Liver (tissue), 9 donors: ENCODE results near the gene HNRNPA1. TPM values are rescaled to one million over a fixed set of nuclear protein-coding genes. Genes with fewer than 3 reads are reported as not detected.

Experiments
- DNase-seq: peaks from one replicate; pipeline ENCODE4 v3.0.0-alpha.2; 2017; ENCODE audit warnings: low spot score
- H3K27ac ChIP-seq, 2 donors: one replicate each; pipeline ENCODE4 v1.7.0; 2013; ENCODE audit warnings: inconsistent platforms in 2 of 2, low read length in 2 of 2, control low read depth in 1 of 2, low read depth in 1 of 2, mild to moderate bottlenecking in 1 of 2
- H3K27me3 ChIP-seq, 4 donors: one replicate each; pipeline versions ENCODE4 v1.6.1 to v1.7.0; 2013; ENCODE audit warnings: low read length in 3 of 4, inconsistent platforms in 1 of 4, mild to moderate bottlenecking in 1 of 4, moderate library complexity in 1 of 4; ENCODE audit not compliant: control insufficient read depth in 4 of 4, insufficient read depth in 4 of 4
- H3K36me3 ChIP-seq, 4 donors: one replicate each; pipeline versions ENCODE4 v1.6.1 to v1.7.0; 2013; ENCODE audit warnings: low read length in 3 of 4, mild to moderate bottlenecking in 3 of 4, low read depth in 1 of 4, moderate library complexity in 1 of 4; ENCODE audit not compliant: control insufficient read depth in 4 of 4, insufficient read depth in 3 of 4
- H3K4me1 ChIP-seq, 4 donors: one replicate each; pipeline versions ENCODE4 v1.6.1 to v1.7.0; 2013; ENCODE audit warnings: low read length in 3 of 4, mild to moderate bottlenecking in 3 of 4, moderate library complexity in 1 of 4; ENCODE audit not compliant: control insufficient read depth in 4 of 4, insufficient read depth in 4 of 4
- H3K4me3 ChIP-seq, 3 donors: one replicate each; pipeline versions ENCODE4 v1.6.1 to v1.7.0; 2013; ENCODE audit warnings: low read length in 3 of 3, control low read depth in 1 of 3, low read depth in 1 of 3, mild to moderate bottlenecking in 1 of 3
- H3K9ac ChIP-seq, 2 donors: one replicate each; pipeline ENCODE4 v1.7.0; 2013; ENCODE audit warnings: low read length in 2 of 2, mild to moderate bottlenecking in 2 of 2, moderate library complexity in 2 of 2, control low read depth in 1 of 2, low read depth in 1 of 2
- H3K9me3 ChIP-seq, 4 donors: one replicate each; pipeline versions ENCODE4 v1.6.1 to v1.7.0; 2013; ENCODE audit warnings: low read length in 3 of 4; ENCODE audit not compliant: control insufficient read depth in 4 of 4
- CTCF ChIP-seq: fragments of 150-350 bp; IDR thresholded peaks from 2 replicates; pipeline ENCODE4 v1.5.1; 2017; ENCODE audit warnings: improper control_type of control experiment, low read depth, low read length; ENCODE audit not compliant: missing input control
- EGR1 ChIP-seq, 2 donors: IDR thresholded peaks; 2 replicates each; pipeline ENCODE4 v1.6.1; 2016 to 2018; ENCODE audit warnings: antibody characterized with exemption in 2 of 2, low read depth in 2 of 2
- FOXA1 ChIP-seq: IDR thresholded peaks from 2 replicates; pipeline ENCODE4 v1.6.1; 2016; ENCODE audit warnings: antibody characterized with exemption
- FOXA2 ChIP-seq: IDR thresholded peaks from 2 replicates; pipeline ENCODE4 v1.6.1; 2016; ENCODE audit warnings: antibody characterized with exemption
- GABPA ChIP-seq, 2 donors: IDR thresholded peaks in 1 of 2; conservative IDR thresholded peaks in 1 of 2; 2 replicates each; pipeline ENCODE4 v1.6.1; 2016; ENCODE audit warnings: antibody characterized with exemption in 2 of 2, mild to moderate bottlenecking in 1 of 2, moderate library complexity in 1 of 2
- HNF4A ChIP-seq, 2 donors: conservative IDR thresholded peaks; 2 replicates each; pipeline ENCODE4 v1.6.1; 2016; ENCODE audit warnings: antibody characterized with exemption in 2 of 2, mild to moderate bottlenecking in 2 of 2
- HNF4G ChIP-seq: IDR thresholded peaks from 2 replicates; pipeline ENCODE4 v1.6.1; 2016; ENCODE audit warnings: antibody characterized with exemption
- JUND ChIP-seq, 2 donors: IDR thresholded peaks; 2 replicates each; pipeline ENCODE4 v1.6.1; 2016; ENCODE audit warnings: antibody characterized with exemption in 2 of 2
- NR2F2 ChIP-seq: IDR thresholded peaks from 2 replicates; pipeline ENCODE4 v1.6.1; 2016; ENCODE audit warnings: antibody characterized with exemption
- RAD21 ChIP-seq, 2 donors: IDR thresholded peaks; 2 replicates each; pipeline ENCODE4 v1.6.1; 2016; ENCODE audit warnings: antibody characterized with exemption in 2 of 2, mild to moderate bottlenecking in 2 of 2
- REST ChIP-seq: IDR thresholded peaks from 2 replicates; pipeline ENCODE4 v1.6.1; 2016; ENCODE audit warnings: antibody characterized with exemption, mild to moderate bottlenecking
- RXRA ChIP-seq, 2 donors: IDR thresholded peaks; 2 replicates each; pipeline ENCODE4 v1.6.1; 2017 to 2018; ENCODE audit warnings: antibody characterized with exemption in 2 of 2, mild to moderate bottlenecking in 1 of 2
- SP1 ChIP-seq: IDR thresholded peaks from 2 replicates; pipeline ENCODE4 v1.6.1; 2018; ENCODE audit warnings: antibody characterized with exemption, mild to moderate bottlenecking
- TAF1 ChIP-seq: conservative IDR thresholded peaks from 2 replicates; pipeline ENCODE4 v1.6.1; 2016; ENCODE audit warnings: antibody characterized with exemption, mild to moderate bottlenecking
- YY1 ChIP-seq: IDR thresholded peaks from 2 replicates; pipeline ENCODE4 v1.6.1; 2016; ENCODE audit warnings: antibody characterized with exemption, mild to moderate bottlenecking
- ZBTB33 ChIP-seq: IDR thresholded peaks from 2 replicates; pipeline ENCODE4 v1.6.1; 2016; ENCODE audit warnings: antibody characterized with exemption
- WGBS: extraction: QIAGEN DNeasy Blood & Tissue Kit; methylation state at CpG from one replicate; pipeline ENCODE4 v1.1.7; 2013; 5-methylcytosine and 5-hydroxymethylcytosine counted together
- polyA plus RNA-seq, 2 donors: library from polyadenylated mRNA; stranded (reverse) in 1 of 2; unstranded in 1 of 2; fragments of 200-250 nt in 1 of 2; fragments of >200 nt in 1 of 2; fragmentation: Nextera tagmentation in 1 of 2; extraction: Ambion mirVana in 1 of 2; gene quantifications; one replicate each; pipeline versions ENCODE4 v1.2.1 to v1.2.3, GENCODE V29; 2013 to 2015
- total RNA-seq, 2 donors: library from RNA; depleted of rRNA; stranded (reverse); fragments of >200 nt; gene quantifications; one replicate each; pipeline ENCODE4 v1.2.3, GENCODE V29; 2014
- TF ChIP-seq, protein P1 (sequence below): IDR thresholded peaks from 2 replicates; pipeline ENCODE4 v1.6.1; 2016; ENCODE audit warnings: antibody characterized with exemption
- TF ChIP-seq, protein P2 (sequence below): IDR thresholded peaks from 2 replicates; pipeline ENCODE4 v1.6.1; 2016; ENCODE audit warnings: antibody characterized with exemption
- donor health status: healthy.
- donor health status: healthy.
- donor health status: healthy.
- donor health status: healthy.
- donor health status: healthy.

The HNRNPA1 gene
- total and polyA plus RNA-seq, 4 donors = 81.0 to 274 (median 205) TPM

- no peak overlapping the region for H3K27ac ChIP-seq
- DNase-seq = no peak
- H3K9me3 ChIP-seq = no peaks in the 10 kb centered on the region
- WGBS = 85% methylated on average over 6 of the region's 6 CpGs
- H3K27me3 ChIP-seq = no peaks in the 10 kb centered on the region
- no peak overlapping the region for H3K9ac ChIP-seq
- H3K4me3 ChIP-seq = no peak overlapping the region
- peaks cover 8 to 21% (median 18%) of the 10 kb centered on the region in 4 donors for H3K4me1 ChIP-seq
- H3K36me3 ChIP-seq = no peaks in the 10 kb centered on the region
- TF ChIP-seq YY1 = no peak
- TF ChIP-seq RAD21 (IDR thresholded peaks at IDR 0.05) = no peak
- TF ChIP-seq, protein P1, sequence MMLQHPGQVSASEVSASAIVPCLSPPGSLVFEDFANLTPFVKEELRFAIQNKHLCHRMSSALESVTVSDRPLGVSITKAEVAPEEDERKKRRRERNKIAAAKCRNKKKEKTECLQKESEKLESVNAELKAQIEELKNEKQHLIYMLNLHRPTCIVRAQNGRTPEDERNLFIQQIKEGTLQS = no peak
- TF ChIP-seq, protein P2, sequence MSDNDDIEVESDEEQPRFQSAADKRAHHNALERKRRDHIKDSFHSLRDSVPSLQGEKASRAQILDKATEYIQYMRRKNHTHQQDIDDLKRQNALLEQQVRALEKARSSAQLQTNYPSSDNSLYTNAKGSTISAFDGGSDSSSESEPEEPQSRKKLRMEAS = no peak
- TF ChIP-seq FOXA2 = no peak
- TF ChIP-seq SP1 = no peak
- no peak for TF ChIP-seq CTCF
- TF ChIP-seq TAF1 = no peak
- TF ChIP-seq HNF4G = no peak
These were observed 48.2 kb downstream of the HNRNPA1 start for GRCh38 chr12:54328595-54329337.

GRCh38 chr12:54329759-54330158 is 49.2 kb downstream of the HNRNPA1 start:
- WGBS = 89% methylated on average over 5 of the region's 5 CpGs
- no peaks in the 10 kb centered on the region for H3K9me3 ChIP-seq
- DNase-seq = no peak
- no peak overlapping the region for H3K9ac ChIP-seq
- no peak overlapping the region for H3K27ac ChIP-seq
- no peak overlapping the region for H3K4me3 ChIP-seq
- no peaks in the 10 kb centered on the region for H3K36me3 ChIP-seq
- H3K27me3 ChIP-seq = no peaks in the 10 kb centered on the region
- H3K4me1 ChIP-seq = peaks cover 8 to 19% (median 17%) of the 10 kb centered on the region in 4 donors
- TF ChIP-seq TAF1 = no peak
- TF ChIP-seq HNF4G = no peak
- no peak for TF ChIP-seq JUND (IDR thresholded peaks at IDR 0.05)
- TF ChIP-seq, protein P2 = no peak
- TF ChIP-seq HNF4A (conservative IDR thresholded peaks at IDR 0.05) = no peak
- no peak for TF ChIP-seq FOXA2
- no peak for TF ChIP-seq CTCF
- no peak for TF ChIP-seq YY1
- TF ChIP-seq EGR1 (IDR thresholded peaks at IDR 0.05; ENCODE audit: low read depth in 2 of 2) = no peak
- TF ChIP-seq ZBTB33 = no peak
- no peak for TF ChIP-seq NR2F2
- TF ChIP-seq RAD21 (IDR thresholded peaks at IDR 0.05) = no peak
- no peak for TF ChIP-seq FOXA1
- no peak for TF ChIP-seq RXRA (IDR thresholded peaks at IDR 0.05)
- TF ChIP-seq, protein P1 = no peak
- TF ChIP-seq REST = no peak
- TF ChIP-seq GABPA (IDR thresholded peaks at IDR 0.05 in 1 of 2, conservative IDR thresholded peaks at IDR 0.05 in 1 of 2) = no peak
- TF ChIP-seq SP1 = no peak
